Measurements from ENCODE around the gene FBXW2.

DNA sequence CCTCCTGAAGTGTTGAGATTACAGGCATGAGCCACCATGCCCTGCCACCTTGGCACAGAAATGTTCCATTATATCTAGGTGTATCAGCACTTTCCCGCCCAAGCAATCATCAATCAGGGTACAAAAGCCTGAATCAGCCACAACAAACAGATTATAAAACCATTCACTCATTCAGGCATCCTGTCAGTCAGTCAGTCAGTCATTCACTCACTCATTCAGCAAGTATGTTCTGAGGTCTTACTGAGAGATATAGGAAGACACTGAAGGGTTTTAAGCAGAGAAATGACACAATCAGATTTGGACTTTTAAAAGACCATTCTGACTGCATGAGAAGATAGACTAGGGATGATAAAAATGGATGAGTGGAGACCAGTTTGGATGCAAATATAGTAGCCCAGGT is 36.4 kb upstream of the FBXW2 start:
- TF ChIP-seq, protein P1, sequence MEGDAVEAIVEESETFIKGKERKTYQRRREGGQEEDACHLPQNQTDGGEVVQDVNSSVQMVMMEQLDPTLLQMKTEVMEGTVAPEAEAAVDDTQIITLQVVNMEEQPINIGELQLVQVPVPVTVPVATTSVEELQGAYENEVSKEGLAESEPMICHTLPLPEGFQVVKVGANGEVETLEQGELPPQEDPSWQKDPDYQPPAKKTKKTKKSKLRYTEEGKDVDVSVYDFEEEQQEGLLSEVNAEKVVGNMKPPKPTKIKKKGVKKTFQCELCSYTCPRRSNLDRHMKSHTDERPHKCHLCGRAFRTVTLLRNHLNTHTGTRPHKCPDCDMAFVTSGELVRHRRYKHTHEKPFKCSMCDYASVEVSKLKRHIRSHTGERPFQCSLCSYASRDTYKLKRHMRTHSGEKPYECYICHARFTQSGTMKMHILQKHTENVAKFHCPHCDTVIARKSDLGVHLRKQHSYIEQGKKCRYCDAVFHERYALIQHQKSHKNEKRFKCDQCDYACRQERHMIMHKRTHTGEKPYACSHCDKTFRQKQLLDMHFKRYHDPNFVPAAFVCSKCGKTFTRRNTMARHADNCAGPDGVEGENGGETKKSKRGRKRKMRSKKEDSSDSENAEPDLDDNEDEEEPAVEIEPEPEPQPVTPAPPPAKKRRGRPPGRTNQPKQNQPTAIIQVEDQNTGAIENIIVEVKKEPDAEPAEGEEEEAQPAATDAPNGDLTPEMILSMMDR (conservative IDR thresholded peaks at IDR 0.05) = no peak
- no peak for TF ChIP-seq EZH2 (IDR thresholded peaks at IDR 0.05; ENCODE audit: low read depth)
